Measurements from ENCODE around the gene HECTD3. TPM values are rescaled to one million over a fixed set of nuclear protein-coding genes. Genes with fewer than 3 reads are reported as not detected.

HECTD3 gene
- total RNA-seq, 4 donors from 2014 or later, result 28.0 to 51.7 (median 35.8) TPM

- Histone ChIP-seq H3K27me3 (no peaks in the 10 kb centered on the region), H3K4me3 (no peak overlapping the region), H3K36me3 (peaks cover 0 to 28% (median 19%) of the 10 kb centered on the region in 4 donors), H3K27ac (replicated peaks in 1 of 4) (no peak overlapping the region), H3K9me3 (no peaks in the 10 kb centered on the region), H3K4me1 (peaks cover 20 to 41% (median 36%) of the 10 kb centered on the region in 4 donors)
- no peak for TF ChIP-seq EP300 (IDR thresholded peaks at IDR 0.05)
- no peak for TF ChIP-seq POLR2A (IDR thresholded peaks at IDR 0.05; ENCODE audit: low read depth)
- TF ChIP-seq CTCF (IDR thresholded peaks at IDR 0.05), result no peak
- TF ChIP-seq POLR2AphosphoS5 (IDR thresholded peaks at IDR 0.05), result no peak
- intact Hi-C loops (cut with DNase I), result loop anchor here (10.0 kb wide), 1 partner anchor 189 kb away; the partner anchor contains the start of gene ZSWIM5
- no peak for DNase-seq (ENCODE audit: extremely low spot score)
- WGBS, result 77% methylated on average over 2 of the region's 2 CpGs
Observed at GRCh38 chr1:45016090-45016697, 5.1 kb upstream of the HECTD3 start.

DNA sequence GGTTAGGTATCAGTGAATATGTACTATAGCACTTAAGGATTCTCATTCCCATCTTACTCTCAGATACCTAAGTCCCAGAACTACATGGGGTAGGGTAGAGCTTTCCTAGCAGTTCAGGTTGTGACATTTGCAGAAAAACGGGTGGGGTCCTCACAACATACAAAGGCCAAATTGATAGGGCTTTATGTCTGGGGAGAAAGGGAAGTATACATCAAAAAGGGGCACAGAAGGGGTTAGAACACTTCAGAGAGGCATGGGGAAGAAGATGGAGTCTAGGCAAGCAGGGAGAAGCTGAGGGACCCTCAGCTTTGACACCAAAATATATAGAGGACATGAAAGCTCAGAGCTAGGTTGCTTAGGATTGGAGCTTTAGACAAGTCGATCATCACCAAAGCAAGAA is 4.6 kb upstream of the HECTD3 start:
- H3K4me1 ChIP-seq, result peaks cover 20 to 41% (median 36%) of the 10 kb centered on the region in 4 donors
- WGBS, result 77% methylated on average over 2 of the region's 2 CpGs
- H3K27ac ChIP-seq (replicated peaks in 1 of 4), result no peak overlapping the region
- no peak overlapping the region for H3K4me3 ChIP-seq
- TF ChIP-seq POLR2AphosphoS5 (IDR thresholded peaks at IDR 0.05) (no peak), EP300 (IDR thresholded peaks at IDR 0.05) (no peak), CTCF (IDR thresholded peaks at IDR 0.05) (no peak), POLR2A (IDR thresholded peaks at IDR 0.05; ENCODE audit: low read depth) (no peak)
- no peaks in the 10 kb centered on the region for H3K9me3 ChIP-seq
- DNase-seq (ENCODE audit: extremely low spot score), result peak; percentile 21
- peaks cover 0 to 28% (median 19%) of the 10 kb centered on the region in 4 donors for H3K36me3 ChIP-seq
- intact Hi-C loops (cut with DNase I), result loop anchor here (2.0 to 10.0 kb wide), 2 partner anchors 189 to 285 kb away; partner anchors contain the start of gene ZSWIM5
- H3K27me3 ChIP-seq, result no peaks in the 10 kb centered on the region

GRCh38 chr1:45014321-45015028 is 3.4 kb upstream of the HECTD3 start:
- Histone ChIP-seq H3K27ac (replicated peaks in 1 of 4) (peak overlapping the region; percentile 11 to 44 (median 26)), H3K36me3 (peaks cover 0 to 29% (median 23%) of the 10 kb centered on the region in 4 donors), H3K9me3 (no peaks in the 10 kb centered on the region), H3K4me3 (no peak overlapping the region), H3K27me3 (no peaks in the 10 kb centered on the region), H3K4me1 (peaks cover 28 to 52% (median 47%) of the 10 kb centered on the region in 4 donors)
- TF ChIP-seq POLR2AphosphoS5 (IDR thresholded peaks at IDR 0.05) (peak in 1 of 2 donors; percentile 42), POLR2A (IDR thresholded peaks at IDR 0.05; ENCODE audit: low read depth) (no peak), CTCF (IDR thresholded peaks at IDR 0.05) (peak; percentile 89 to 93 (median 92))
- DNase-seq (ENCODE audit: extremely low spot score), result peak; percentile 95
- intact Hi-C loops (cut with DNase I), result loop anchor here (2.0 to 10.0 kb wide), 4 partner anchors 190 to 478 kb away; partner anchors contain the start of genes BEST4, TESK2 and ZSWIM5
- WGBS, result 40% methylated on average over 5 of the region's 6 CpGs

- intact Hi-C loops (cut with DNase I), result loop anchor here (2.0 to 10.0 kb wide), 4 partner anchors 191 to 479 kb away; partner anchors contain the start of genes BEST4, TESK2 and ZSWIM5
- H3K27ac ChIP-seq (replicated peaks in 1 of 4), result peak overlapping the region in 2 of 4 donors; percentile 19 to 90
- 72% methylated on average over 10 of the region's 12 CpGs for WGBS
- H3K27me3 ChIP-seq, result no peaks in the 10 kb centered on the region
- no peaks in the 10 kb centered on the region for H3K9me3 ChIP-seq
- TF ChIP-seq CTCF (IDR thresholded peaks at IDR 0.05) (no peak), POLR2A (IDR thresholded peaks at IDR 0.05; ENCODE audit: low read depth) (no peak), POLR2AphosphoS5 (IDR thresholded peaks at IDR 0.05) (no peak), EP300 (IDR thresholded peaks at IDR 0.05) (no peak)
- peak overlapping the region in 1 of 4 donors; percentile 99 for H3K4me3 ChIP-seq
- peaks cover 33 to 60% (median 55%) of the 10 kb centered on the region in 4 donors for H3K4me1 ChIP-seq
- peaks cover 6 to 37% (median 31%) of the 10 kb centered on the region in 4 donors for H3K36me3 ChIP-seq
- DNase-seq (ENCODE audit: extremely low spot score), result peak; percentile 86
Observed at GRCh38 chr1:45013551-45014209, 2.6 kb upstream of the HECTD3 start.
